Hematopoietic multipotent progenitor cell treated with erythropoietin and hydrocortisone succinate and interleukin-3 and kit ligand, for 6 days (in vitro differentiated cells): ENCODE data around the gene UBE2M.

Experiments
- DNase-seq: peaks from one replicate; pipeline ENCODE4 v3.0.0-alpha.2; 2015

The UBE2M gene

GRCh38 chr19:58538257-58539168 is 19.9 kb downstream of the UBE2M start:
- peak; percentile 81 for DNase-seq

- DNase-seq, result peak; percentile 3
Observed at GRCh38 chr19:58536852-58537798, 21.3 kb downstream of the UBE2M start.

- DNase-seq, result peak; percentile 0
Observed at GRCh38 chr19:58535857-58536256, 22.6 kb downstream of the UBE2M start.

GRCh38 chr19:58531034-58531840 is 27.2 kb downstream of the UBE2M start:
- peak; percentile 0 for DNase-seq

- DNase-seq, result peak; percentile 0
Observed at GRCh38 chr19:58529405-58529804, 29.0 kb downstream of the UBE2M start.

- DNase-seq, result no peak
Observed at GRCh38 chr19:58522709-58523108, 35.7 kb downstream of the UBE2M start.

- no peak for DNase-seq
Observed at GRCh38 chr19:58521651-58522050, 36.8 kb downstream of the UBE2M start.

- no peak for DNase-seq
Observed at GRCh38 chr19:58520257-58520599, 38.2 kb downstream of the UBE2M start.

- DNase-seq, result peak; percentile 97
Observed at GRCh38 chr19:58519355-58520256, 38.8 kb downstream of the UBE2M start, which contains the start of gene ZBTB45. Gene ZBTB45, minus strand, starts transcription at chr19:58519810. Its CDS starts 2,137 bp downstream, at chr19:58517673.

- DNase-seq, result peak; percentile 87
Observed at GRCh38 chr19:58519087-58519354, 39.4 kb downstream of the UBE2M start.

- DNase-seq, result peak; percentile 82
Observed at GRCh38 chr19:58518256-58519086, 39.9 kb downstream of the UBE2M start.

- no peak for DNase-seq
Observed at GRCh38 chr19:58516964-58517833, 41.2 kb downstream of the UBE2M start.

GRCh38 chr19:58516246-58516836 is 42.1 kb downstream of the UBE2M start:
- no peak for DNase-seq

GRCh38 chr19:58515259-58515658 is 43.2 kb downstream of the UBE2M start:
- no peak for DNase-seq

- no peak for DNase-seq
Observed at GRCh38 chr19:58514564-58515022, 43.8 kb downstream of the UBE2M start.

- peak; percentile 95 for DNase-seq
Observed at GRCh38 chr19:58513694-58514563, 44.5 kb downstream of the UBE2M start.

GRCh38 chr19:58513213-58513693 is 45.2 kb downstream of the UBE2M start:
- no peak for DNase-seq
